Suprapubic skin (tissue), 4 donors: ENCODE results near the gene KREMEN2. TPM values are rescaled to one million over a fixed set of nuclear protein-coding genes. Genes with fewer than 3 reads are reported as not detected.

Source experiments
- DNase-seq, 2 donors: peaks; one replicate each; pipeline ENCODE4 v3.0.0-alpha.2; 2019; ENCODE audit warnings: low spot score in 2 of 2
- H3K27ac ChIP-seq: fragments of 200-600 bp; sonication (generic); one replicate; pipeline ENCODE4 v1.5.1; 2019
- H3K27me3 ChIP-seq: fragments of 200-600 bp; sonication (generic); one replicate; pipeline ENCODE4 v1.5.1; 2019
- H3K36me3 ChIP-seq: fragments of 200-600 bp; sonication (generic); one replicate; pipeline ENCODE4 v1.5.1; 2019
- H3K4me1 ChIP-seq: fragments of 200-600 bp; sonication (generic); one replicate; pipeline ENCODE4 v1.5.1; 2019
- H3K4me3 ChIP-seq: fragments of 200-600 bp; sonication (generic); one replicate; pipeline ENCODE4 v1.5.1; 2019; ENCODE audit warnings: mild to moderate bottlenecking
- H3K9me3 ChIP-seq: fragments of 200-600 bp; sonication (generic); one replicate; pipeline ENCODE4 v1.5.1; 2019
- CTCF ChIP-seq, 2 donors: fragments of 200-600 bp in 1 of 2; fragments of 450-650 bp in 1 of 2; sonication (generic) in 1 of 2; IDR thresholded peaks; one replicate each; pipeline ENCODE4 v1.5.1; 2016 to 2019; ENCODE audit warnings: antibody characterized with exemption in 2 of 2, mild to moderate bottlenecking in 1 of 2, moderate library complexity in 1 of 2
- EP300 ChIP-seq: sonication (generic); formaldehyde crosslinking; IDR thresholded peaks from one replicate; pipeline ENCODE4 v1.6.1; 2017; ENCODE audit warnings: antibody characterized with exemption
- POLR2A ChIP-seq, 2 donors: fragments of 450-650 bp; IDR thresholded peaks; one replicate each; pipeline ENCODE4 v1.6.1; 2017; ENCODE audit warnings: antibody characterized with exemption in 2 of 2, mild to moderate bottlenecking in 2 of 2, moderate library complexity in 2 of 2
- POLR2AphosphoS5 ChIP-seq, 3 donors: sonication (generic); formaldehyde crosslinking; IDR thresholded peaks; one replicate each; pipeline ENCODE4 v1.6.1; 2017; ENCODE audit warnings: antibody characterized with exemption in 3 of 3
- WGBS: methylation state at CpG from one replicate; pipeline ENCODE4 v1.1.5; 2018; 5-methylcytosine and 5-hydroxymethylcytosine counted together
- total RNA-seq, 4 donors: library from RNA; depleted of rRNA; stranded (reverse); fragments of >200 nt; gene quantifications; one replicate each; pipeline ENCODE4 v1.1.0, GENCODE V29; 2016

Gene KREMEN2
- total RNA-seq, 4 donors from 2014 or later = 1.0 to 4.2 (median 3.9) TPM

- TF ChIP-seq POLR2AphosphoS5 (IDR thresholded peaks at IDR 0.05) = no peak
- no peak for TF ChIP-seq CTCF (IDR thresholded peaks at IDR 0.05)
- TF ChIP-seq POLR2A (IDR thresholded peaks at IDR 0.05) = no peak
- no peak for TF ChIP-seq EP300
- peaks cover 37% of the 10 kb centered on the region for H3K27me3 ChIP-seq
Measured at GRCh38 chr16:2990891-2991290, 26.8 kb downstream of the KREMEN2 start.

GRCh38 chr16:2991566-2992261, 27.6 kb downstream of the KREMEN2 start:
- 69% methylated on average over 12 of the region's 12 CpGs for WGBS
- DNase-seq = no peak
- TF ChIP-seq EP300 = no peak
- no peak for TF ChIP-seq POLR2AphosphoS5 (IDR thresholded peaks at IDR 0.05)
- no peak for TF ChIP-seq POLR2A (IDR thresholded peaks at IDR 0.05)
- TF ChIP-seq CTCF (IDR thresholded peaks at IDR 0.05) = no peak
- H3K4me1 ChIP-seq = peaks cover 42% of the 10 kb centered on the region
- peaks cover 37% of the 10 kb centered on the region for H3K27me3 ChIP-seq
- H3K9me3 ChIP-seq = no peaks in the 10 kb centered on the region
- H3K36me3 ChIP-seq = no peaks in the 10 kb centered on the region
- H3K27ac ChIP-seq = no peak overlapping the region
- no peak overlapping the region for H3K4me3 ChIP-seq

More at GRCh38 chr16:2990891-2991290, 26.8 kb downstream of the KREMEN2 start:
- DNase-seq = no peak
- Histone ChIP-seq H3K9me3 (no peaks in the 10 kb centered on the region), H3K4me3 (no peak overlapping the region), H3K36me3 (no peaks in the 10 kb centered on the region), H3K4me1 (peaks cover 50% of the 10 kb centered on the region), H3K27ac (no peak overlapping the region)
- WGBS = 42% methylated on average over 10 of the region's 10 CpGs

GRCh38 chr16:2992383-2993081, 28.5 kb downstream of the KREMEN2 start:
- Histone ChIP-seq H3K4me3 (no peak overlapping the region), H3K27ac (no peak overlapping the region), H3K9me3 (no peaks in the 10 kb centered on the region), H3K36me3 (no peaks in the 10 kb centered on the region), H3K4me1 (peaks cover 37% of the 10 kb centered on the region), H3K27me3 (peaks cover 30% of the 10 kb centered on the region)
- DNase-seq = no peak
- WGBS = 44% methylated on average over 10 of the region's 14 CpGs
- peak in 1 of 3 donors; percentile 30 for TF ChIP-seq POLR2AphosphoS5 (IDR thresholded peaks at IDR 0.05)
- TF ChIP-seq CTCF (IDR thresholded peaks at IDR 0.05) = no peak
- TF ChIP-seq EP300 = no peak
- TF ChIP-seq POLR2A (IDR thresholded peaks at IDR 0.05) = no peak

GRCh38 chr16:2996298-2996697, 32.2 kb downstream of the KREMEN2 start:
- TF ChIP-seq EP300 = no peak
- no peak for TF ChIP-seq POLR2AphosphoS5 (IDR thresholded peaks at IDR 0.05)
- TF ChIP-seq POLR2A (IDR thresholded peaks at IDR 0.05) = no peak
- TF ChIP-seq CTCF (IDR thresholded peaks at IDR 0.05) = no peak
- WGBS = 77% methylated on average over 11 of the region's 13 CpGs
- no peak overlapping the region for H3K4me3 ChIP-seq
- H3K4me1 ChIP-seq = peaks cover 36% of the 10 kb centered on the region
- H3K36me3 ChIP-seq = no peaks in the 10 kb centered on the region
- no peak overlapping the region for H3K27ac ChIP-seq
- DNase-seq = no peak
- H3K9me3 ChIP-seq = no peaks in the 10 kb centered on the region
- H3K27me3 ChIP-seq = peaks cover 5% of the 10 kb centered on the region

- Histone ChIP-seq H3K4me1 (peaks cover 17% of the 10 kb centered on the region), H3K27ac (no peak overlapping the region), H3K27me3 (peaks cover 13% of the 10 kb centered on the region), H3K4me3 (no peak overlapping the region), H3K9me3 (no peaks in the 10 kb centered on the region), H3K36me3 (no peaks in the 10 kb centered on the region)
- WGBS = 91% methylated on average over 6 of the region's 6 CpGs
- DNase-seq = no peak
- TF ChIP-seq POLR2AphosphoS5 (IDR thresholded peaks at IDR 0.05) (no peak), POLR2A (IDR thresholded peaks at IDR 0.05) (no peak), CTCF (IDR thresholded peaks at IDR 0.05) (no peak), EP300 (no peak)
Measured at GRCh38 chr16:2999929-3000328, 35.9 kb downstream of the KREMEN2 start.
